DMS114 treated with DMSO at 0.1 percent for 48 hours (cell line): ENCODE measurements around the gene APMAP.

Experiments
- DNase-seq: peaks from one replicate; lab custom pipeline; 2025; ENCODE audit not compliant: unreplicated experiment; lab: John Stamatoyannopoulos, UW

APMAP gene

DNA sequence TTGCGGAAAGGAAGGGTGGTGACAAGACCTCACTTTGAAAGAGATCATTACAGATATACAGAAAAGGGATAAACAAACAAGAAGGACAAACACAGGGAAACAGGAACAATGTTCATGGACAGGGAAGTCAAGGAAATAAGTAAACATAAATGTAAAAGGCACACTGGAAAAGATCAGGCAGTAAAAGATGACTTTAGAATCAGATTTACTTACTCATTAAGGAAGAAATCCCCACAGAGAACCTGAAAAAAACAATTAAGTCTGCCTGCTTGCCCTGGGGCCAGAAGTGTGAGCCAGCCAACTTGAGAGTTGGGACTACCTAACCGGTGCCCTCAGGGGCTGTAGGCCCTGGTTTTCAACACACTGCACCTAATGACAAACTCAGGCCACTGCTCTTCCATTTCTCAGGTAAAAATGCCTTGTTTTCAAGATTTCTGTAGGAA lies 1.7 kb downstream of the APMAP start:
- DNase-seq, result no peak

DNA sequence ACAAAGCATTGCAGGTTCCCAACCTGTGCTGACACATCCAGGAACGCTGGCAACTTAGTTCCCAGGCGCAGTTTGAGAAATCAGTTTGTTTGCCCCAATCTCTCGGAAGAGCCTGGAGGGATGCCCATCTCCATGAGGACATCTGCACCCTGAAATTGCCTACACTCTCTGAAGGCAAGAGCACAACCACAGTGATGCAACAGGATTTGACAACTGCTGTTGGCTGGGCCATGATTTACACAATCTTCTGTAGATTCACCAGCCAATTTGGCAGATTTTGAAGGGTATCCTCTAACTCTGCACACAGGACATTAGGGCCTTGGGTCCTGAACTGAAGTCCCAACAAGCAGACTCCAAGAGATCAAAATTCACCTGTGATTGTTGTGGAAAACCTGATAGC lies 3.4 kb downstream of the APMAP start:
- DNase-seq, result no peak

DNA sequence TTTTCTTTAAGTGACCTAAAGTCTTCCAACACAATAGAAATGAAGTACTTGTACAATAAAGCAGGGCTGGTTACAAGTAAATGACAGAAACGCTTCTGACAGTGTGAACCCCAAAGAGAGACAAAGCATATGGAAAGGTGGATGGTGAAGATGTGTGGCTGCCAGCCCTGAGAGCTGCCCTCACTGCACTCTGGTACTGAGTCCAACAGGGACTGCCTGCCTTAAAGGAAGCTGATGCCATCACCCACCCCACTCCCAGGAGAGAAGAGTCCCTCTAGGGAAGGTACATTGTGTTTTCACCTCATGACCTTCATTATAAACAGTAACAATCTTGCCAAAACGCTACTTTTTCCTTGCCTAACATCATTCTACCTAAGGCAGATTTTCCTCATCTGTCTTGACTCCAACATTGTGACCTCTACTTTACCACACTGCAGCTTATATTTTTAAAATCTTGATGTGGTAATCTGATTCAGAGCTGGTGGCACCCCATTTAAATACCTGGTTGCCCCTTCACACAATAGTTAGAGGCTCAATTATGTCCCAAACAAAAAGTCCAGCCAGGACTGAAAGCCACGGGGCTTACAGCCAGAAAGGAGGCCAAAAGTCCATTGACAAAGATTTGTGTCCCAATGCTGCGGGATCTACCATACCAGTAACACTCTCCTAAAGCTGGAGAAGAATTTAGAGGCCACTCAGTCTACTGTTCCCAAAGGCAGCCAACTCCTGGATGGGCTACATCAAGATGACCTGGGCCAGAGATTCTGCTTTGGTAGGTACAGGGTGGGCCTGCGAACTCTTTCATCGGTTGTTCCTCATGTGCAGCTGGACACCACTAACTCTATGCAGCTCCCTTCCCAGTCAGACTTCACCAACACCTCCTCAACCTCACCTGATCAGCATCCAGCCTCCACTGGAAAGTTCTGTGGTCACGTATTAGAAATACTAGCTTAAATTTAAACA lies 4.4 kb downstream of the APMAP start:
- DNase-seq, result no peak

DNA sequence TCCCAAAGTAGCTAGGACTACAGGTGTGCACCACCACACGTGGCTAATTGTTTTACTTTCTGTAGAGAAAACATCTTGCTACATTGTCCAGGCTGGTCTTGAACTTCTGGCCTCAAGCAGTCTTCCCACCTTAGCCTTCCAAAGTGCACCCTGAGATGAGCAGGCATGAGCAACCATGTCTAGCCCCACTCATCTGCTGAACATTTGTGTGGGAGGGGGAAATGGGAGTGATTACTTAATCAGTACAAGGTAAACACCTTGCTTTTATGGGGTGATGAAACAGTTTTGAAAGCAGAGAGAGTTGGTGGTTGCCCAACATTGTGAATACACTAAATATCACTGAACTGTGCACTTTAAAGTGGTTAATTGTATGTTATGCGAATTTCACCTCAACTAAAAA lies 5.3 kb downstream of the APMAP start:
- DNase-seq, result no peak

DNA sequence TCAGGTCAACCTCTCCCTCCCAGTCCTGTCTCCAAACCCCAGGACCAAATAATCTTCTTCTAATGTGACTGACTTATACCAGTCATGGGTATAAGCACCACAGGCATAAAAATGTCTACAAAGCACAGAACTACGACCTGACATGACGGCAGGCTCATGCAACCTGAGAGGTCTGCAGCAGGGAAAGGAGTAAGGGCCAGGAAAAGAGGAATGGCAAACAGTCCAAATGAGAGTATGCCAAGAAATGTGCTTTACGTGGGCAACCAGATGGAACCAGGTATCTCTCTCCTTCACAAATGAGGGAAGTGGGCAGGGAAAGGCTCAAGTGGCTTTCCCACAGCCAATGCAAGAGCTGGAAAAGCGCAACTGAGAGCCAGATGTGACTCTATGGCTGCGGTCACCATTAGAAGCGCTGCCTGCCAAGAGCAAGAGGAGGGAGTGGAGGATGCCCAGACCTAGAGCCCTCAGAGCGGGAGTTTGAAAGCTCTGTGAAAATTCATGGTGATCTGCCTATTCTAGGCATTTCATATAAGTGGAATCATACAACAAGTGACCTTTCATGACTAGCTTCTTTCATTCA lies 6.0 kb downstream of the APMAP start:
- no peak for DNase-seq

DNA sequence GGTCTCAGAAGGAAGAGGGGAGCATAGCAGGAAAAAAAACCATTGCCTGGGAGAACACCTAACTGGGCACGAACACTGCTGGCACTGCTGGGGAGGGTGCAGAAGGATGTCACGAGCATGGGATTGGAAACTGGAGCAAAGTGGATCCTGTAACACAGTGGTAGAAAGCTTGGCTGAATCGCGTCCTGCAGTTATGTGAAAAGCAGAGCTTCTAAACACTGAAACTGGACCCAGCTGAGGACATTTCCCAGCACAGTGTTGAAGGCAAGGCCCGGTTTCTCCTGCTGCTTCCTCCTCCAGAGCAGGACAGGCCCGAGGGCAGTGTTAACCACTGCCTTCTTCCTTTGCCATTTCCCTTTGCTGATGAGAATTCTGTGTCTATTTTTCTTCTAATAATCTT lies 6.7 kb downstream of the APMAP start:
- no peak for DNase-seq

DNA sequence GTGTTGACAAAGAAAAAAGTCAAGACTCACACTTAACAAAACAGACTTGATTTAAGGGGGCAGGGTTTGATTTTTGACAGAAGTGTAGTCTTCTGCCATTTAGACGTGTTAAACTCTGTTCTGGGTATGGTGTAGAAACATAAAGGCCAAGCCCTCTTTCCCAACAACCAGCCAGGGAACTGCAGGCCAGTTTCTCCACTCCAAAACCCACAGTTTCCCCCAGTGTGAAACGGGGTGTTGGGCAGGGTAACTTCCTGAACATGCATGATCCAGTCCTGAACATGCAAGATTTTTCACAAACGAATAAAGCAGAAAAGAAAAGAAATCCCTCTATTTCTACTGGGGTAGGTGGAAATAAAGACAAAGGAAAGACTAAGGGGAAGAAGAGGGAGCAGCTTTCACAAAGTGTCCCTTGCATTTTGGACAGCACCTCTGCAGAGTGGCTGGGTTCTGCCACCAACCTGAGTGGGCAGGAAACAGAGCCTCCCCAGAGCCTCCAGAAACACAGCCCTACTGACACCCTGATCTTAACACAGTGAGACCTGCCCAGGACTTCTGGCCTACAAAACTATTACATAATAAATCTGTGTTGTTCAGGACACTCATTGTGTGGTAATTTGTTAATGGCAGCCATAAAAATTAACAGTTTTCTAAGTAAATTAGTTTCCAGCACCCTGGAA lies 7.5 kb downstream of the APMAP start:
- DNase-seq, result no peak

DNA sequence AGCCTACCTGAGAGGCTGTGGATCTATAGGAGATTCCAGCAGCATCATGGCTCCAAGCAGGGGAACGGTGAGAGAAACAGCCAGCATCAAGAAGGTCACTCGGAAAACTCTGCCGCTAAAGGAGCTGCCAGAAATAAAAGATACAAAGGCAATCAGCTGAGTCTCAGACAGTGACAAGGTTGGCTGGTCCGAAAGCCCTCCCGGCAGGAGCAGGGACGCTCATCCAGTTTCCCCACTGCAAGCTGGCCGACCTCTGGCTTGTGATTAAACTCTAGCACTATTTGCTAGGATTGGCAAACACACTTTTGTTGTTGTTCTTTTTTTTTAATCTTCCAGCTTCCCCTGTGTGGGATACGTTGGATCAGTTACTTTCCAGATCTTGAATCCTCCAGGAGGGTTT lies 8.7 kb downstream of the APMAP start:
- no peak for DNase-seq

DNA sequence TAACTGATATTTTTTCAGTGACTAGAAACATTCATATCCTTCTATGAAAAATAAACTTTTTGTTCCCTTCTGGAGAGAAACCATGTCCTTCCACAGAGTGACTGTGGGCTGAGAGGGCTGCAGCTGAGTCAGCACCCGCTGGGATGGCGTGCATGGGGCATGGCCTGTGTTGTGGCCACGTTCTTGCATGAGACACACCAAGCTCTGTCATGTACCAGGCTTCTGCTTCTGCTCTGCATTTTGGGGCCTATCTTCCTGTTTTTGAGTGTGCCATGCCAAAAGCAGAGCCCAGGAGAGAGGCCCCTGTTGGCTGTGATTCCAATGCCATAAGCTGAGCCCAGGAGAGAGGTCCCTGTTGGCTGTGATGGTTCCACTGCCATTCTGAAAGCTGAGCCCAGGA lies 10.8 kb downstream of the APMAP start:
- no peak for DNase-seq

DNA sequence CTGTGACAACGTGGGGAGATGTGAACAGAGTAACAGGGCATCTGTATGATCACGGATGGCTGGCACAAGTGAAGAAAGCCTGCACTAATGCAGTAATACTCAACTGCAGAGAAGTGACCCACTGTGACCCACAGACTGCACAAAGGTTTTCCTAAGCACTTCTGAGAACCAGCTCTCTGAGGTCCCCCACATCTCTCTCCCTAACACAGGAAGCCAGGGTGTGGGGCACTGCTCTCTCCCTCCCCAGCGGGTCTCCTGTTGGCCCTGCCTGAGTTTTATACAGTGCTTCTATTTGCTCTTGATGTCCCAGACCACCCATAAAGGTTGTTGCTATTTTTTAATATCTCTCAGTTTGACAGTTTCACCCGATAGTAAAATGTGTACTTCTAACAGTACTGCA lies 11.3 kb downstream of the APMAP start:
- DNase-seq, result no peak

DNA sequence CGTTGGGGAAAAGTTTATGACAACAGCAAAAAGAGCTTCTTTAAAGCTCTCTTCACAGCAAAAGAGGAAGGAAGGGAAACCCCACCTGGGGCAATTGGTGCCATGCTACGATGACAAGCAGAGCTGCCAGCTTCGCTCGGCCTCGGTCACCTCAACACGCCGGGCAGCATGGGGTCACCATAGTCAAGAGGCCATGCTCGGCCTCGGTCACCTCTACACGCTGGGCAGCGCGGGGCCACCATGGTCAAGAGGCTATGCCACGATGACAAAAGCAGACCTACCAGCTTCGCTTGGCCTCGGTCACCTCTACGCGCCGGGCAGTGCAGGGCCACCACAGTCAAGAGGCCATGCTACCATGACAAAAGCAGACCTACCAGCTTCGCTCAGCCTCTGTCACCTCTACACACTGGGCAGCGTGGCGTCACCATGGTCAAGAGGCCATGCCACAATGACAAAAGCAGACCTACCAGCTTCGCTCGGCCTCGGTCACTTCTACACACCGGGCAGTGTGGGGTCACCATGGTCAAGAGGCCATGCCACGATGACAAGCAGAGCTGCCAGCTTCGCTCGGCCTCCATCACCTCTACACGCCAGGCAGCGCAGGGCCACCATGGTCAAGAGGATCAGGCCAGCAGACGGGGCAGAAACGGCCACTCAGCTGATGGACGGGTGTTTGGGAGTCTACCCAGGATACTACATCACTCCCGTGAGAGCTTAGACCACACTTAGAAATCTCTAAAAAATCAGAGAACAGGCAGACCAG lies 12.1 kb downstream of the APMAP start:
- DNase-seq, result no peak

DNA sequence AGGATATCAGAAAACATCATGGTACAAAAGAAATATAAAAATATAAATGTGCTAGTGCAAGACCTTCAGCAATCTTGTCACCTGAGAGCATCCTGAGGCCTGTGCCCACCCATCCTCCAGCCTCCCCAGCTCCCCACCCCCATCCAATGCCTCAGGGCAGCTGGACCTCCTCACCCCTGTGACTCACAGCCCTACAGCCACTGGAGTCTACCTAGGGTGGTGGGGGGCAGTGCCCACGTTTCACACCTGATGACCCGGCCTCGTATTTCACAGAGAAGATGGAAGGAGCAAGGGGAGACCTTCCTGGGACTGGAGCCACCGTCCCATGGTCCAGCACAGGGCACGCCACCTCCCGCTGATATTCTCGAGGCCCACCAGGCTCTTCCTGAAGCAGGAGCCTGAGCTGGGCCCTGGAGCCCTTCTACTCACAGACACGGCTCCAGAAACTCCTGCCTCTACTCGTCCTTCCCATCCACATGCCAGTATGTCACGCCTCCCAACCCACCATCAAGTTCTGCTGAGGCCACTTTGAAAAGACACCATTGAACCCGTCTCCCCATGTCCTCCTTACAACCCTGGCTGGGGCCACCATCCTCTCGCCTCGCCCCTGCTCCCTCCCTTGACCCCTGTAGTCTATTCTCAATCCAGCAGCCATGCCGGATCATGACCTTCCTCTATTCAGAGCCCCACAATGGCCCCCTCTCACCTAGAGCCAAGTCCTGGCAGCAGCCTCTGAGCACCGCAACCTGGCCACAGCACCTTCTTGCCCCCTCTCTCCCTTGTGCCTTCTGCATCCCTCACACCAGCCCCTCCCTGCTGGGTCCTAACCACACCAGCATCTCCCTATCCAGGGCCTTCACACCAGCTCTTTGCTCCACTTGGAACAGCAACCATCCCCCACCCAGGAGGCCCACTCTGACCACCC lies 13.3 kb downstream of the APMAP start:
- DNase-seq, result no peak

DNA sequence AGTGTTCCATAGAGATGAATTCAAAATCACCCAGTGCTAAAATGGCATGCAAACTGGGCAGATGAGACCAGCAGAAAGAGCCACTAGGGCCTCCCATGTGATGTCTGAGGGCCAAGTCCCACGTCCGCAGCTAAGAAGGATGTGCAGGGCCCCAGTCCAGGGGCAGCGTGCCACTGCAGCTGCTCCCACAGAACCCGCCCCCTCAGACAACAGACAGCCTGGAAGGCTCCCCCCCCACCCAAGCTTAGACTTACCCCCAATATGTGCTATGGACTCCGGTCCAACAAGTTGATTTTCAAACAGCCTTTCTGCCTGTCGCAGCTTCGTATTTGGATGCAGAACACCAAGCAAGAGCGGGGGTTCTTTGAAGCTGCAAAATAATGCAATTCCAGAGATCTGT lies 14.0 kb downstream of the APMAP start:
- no peak for DNase-seq

DNA sequence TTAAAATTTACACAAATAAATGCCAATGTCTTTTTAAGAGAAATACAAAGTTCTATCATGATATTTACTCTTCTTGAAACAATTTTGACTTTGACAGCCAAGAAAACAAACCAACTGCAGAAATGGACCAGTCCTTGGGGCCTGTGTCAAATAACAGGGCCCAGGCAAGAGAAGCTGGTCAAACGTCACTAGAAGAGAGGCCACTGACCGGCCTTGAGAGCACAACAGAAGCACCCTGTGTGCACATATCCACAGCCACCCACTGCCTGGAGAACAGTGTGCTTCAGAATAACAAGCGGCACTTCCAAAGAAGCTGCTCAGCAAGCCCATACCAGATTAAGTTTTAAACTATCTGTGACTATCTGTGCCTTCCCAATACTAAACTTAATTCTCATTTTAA lies 14.8 kb downstream of the APMAP start:
- no peak for DNase-seq

DNA sequence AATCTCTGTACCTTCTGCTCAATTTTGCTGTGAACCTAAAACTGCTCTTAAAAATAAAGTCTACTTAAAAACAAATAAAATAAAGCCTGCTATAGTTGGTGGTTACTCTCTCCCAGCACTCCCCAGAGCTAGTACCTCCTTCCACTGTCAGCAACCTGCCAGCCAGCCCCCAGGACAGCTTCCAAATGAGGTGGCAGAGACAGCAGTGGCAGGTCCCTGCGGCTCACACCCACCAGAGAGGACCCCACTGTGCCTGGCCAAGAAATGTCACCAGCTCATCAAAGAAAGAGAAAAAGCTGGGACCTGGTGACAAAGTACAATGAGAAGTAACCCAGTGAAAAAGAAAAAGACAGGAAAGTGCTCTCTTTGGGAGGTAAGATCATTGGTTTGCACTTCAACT lies 15.2 kb downstream of the APMAP start:
- no peak for DNase-seq

DNA sequence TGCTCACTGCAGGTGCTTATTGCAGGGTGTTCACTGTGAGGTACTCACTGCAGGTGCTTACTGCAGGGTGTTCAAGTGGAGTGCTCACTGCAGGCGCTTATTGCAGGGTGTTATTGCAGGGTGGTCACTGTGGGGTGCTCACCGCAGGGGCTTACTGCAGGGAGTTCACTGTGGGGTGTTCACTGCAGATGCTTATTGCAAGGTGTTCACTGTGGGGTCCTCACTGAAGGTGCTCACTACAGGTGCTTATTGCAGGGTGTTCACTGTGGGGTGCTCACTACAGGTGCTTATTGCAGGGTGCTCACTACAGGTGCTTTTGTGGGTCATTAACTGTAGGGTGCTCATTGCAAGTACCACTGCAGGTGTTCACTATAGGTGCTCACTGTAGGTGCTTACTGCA lies 20.2 kb downstream of the APMAP start:
- DNase-seq, result no peak

DNA sequence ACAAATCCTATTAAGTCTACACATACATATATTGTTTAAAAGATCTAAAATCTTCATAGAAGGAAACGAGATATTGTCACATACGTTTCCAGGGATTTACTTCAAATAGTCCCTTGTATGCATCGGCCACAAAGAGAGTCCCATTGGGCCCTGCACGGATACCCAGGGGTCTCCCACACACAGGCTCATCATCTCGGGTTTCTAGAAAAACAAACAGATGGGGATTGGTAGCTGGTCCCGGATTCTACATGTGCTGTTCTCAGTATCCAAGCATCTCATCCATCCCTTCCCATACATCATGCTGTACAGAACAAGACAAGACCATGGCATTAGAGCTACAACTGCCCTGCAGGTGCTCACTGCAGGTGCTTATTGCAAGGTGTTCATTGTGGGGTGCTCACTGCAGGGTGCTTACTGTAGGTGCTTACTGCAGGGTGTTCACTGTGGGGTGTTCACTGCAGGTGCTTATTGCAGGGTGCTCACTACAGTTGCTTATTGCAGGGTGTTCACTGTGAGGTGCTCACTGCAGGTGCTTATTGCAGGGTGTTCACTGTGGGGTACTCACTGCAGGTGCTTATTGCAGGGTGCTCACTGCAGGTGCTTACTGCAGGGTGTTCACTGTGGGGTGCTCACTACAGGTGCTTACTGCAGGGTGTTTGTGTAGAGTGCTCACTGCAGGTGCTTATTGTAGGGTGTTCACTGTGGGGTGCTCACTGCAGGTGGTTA lies 21.0 kb downstream of the APMAP start:
- no peak for DNase-seq

DNA sequence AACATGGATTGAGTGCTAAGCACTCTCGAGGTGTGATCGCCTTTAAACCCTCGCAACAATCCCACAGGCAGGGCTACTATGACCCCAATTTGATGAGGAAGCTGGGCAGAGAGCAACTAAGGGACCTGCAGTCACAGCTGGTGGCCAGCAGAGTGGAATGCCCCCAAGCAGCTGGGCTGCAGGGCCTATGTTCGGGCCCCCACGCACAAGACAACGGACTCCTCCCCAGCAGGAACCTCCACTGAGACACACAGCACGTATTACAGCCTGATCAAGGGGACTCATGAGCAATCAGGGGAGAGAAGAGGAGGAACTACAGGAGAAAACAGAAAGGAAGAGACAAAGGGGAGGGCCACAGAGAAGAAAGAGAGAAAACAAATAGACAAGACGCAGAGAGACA lies 21.8 kb downstream of the APMAP start:
- DNase-seq, result no peak

DNA sequence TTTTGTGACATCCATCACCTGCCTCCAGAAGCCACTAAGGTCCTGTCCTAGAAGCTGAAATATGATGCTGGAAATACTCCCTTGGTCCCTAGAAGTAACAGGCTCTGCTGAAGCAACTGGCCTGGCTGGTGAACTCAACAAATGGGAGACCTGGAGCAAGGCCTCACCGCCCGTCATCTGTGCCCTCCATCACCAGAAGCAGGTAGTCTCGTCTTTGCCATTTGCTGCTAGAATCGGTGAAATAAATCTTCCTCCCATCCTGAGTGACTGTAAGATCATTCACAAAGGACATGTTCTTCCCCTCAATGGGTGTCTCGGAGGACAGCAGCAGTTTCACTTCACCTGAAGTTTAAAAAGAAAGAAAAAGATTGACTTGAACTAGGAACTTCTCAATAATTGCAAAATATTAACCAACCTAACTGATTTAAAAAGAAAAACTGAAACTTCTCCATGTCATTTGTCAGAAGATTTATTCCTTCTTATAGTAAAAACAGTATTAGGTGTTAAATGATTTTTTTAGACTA lies 22.5 kb downstream of the APMAP start:
- no peak for DNase-seq
